CD4-positive, alpha-beta memory T cell (primary cell): ENCODE measurements around the gene ATP10A. TPM values are rescaled to one million over a fixed set of nuclear protein-coding genes. Genes with fewer than 3 reads are reported as not detected.
"Not testable (repeated sequence)": the region's sequence is repeated elsewhere in the genome, so short reads cannot be mapped to it uniquely, and the experiment has no call there.

Source experiments
- CTCF ChIA-PET: fragments of 350-600 bp; sonication (Branson Sonifier 250); formaldehyde crosslinking; loops from one replicate; lab custom pipeline; 2021; ENCODE audit warnings: inconsistent platforms; ENCODE audit not compliant: partially characterized antibody; lab: Charles Lee
- POLR2A ChIA-PET: fragments of 350-600 bp; sonication (Branson Sonifier 250); formaldehyde crosslinking; loops from one replicate; lab custom pipeline; 2021; ENCODE audit not compliant: partially characterized antibody; lab: Charles Lee
- DNase-seq, 5 donors: peaks; one replicate each; pipeline versions ENCODE4 v3.0.0 to v3.0.0-alpha.2; 2020 to 2022; ENCODE audit warnings: mixed read lengths in 1 of 5
- H3K27ac ChIP-seq: one replicate; pipeline ENCODE4 v1.7.0; 2013; ENCODE audit warnings: low read depth, low read length
- H3K27me3 ChIP-seq: 2 replicates; pipeline ENCODE4 v1.7.0; 2013; ENCODE audit warnings: mild to moderate bottlenecking, low read length, moderate library complexity; ENCODE audit not compliant: insufficient read depth
- H3K36me3 ChIP-seq: 2 replicates; pipeline ENCODE4 v1.7.0; 2013; ENCODE audit warnings: mild to moderate bottlenecking, low read length, moderate library complexity; ENCODE audit not compliant: insufficient read depth
- H3K4me1 ChIP-seq: 2 replicates; pipeline ENCODE4 v1.7.0; 2013; ENCODE audit warnings: mild to moderate bottlenecking, low read length, moderate library complexity; ENCODE audit not compliant: insufficient read depth
- H3K4me3 ChIP-seq, 2 donors: one replicate each; pipeline ENCODE4 v1.7.0; 2013; ENCODE audit warnings: low read length in 2 of 2, mild to moderate bottlenecking in 1 of 2
- H3K9me3 ChIP-seq, 2 donors: one replicate each; pipeline ENCODE4 v1.7.0; 2013; ENCODE audit warnings: low read length in 2 of 2, control low read depth in 1 of 2; ENCODE audit not compliant: control insufficient read depth in 1 of 2
- H3K27ac Mint-ChIP-seq, 7 donors: one replicate each; pipeline ENCODE4 v1.8.0; 2020 to 2021; ENCODE audit warnings: mixed read lengths in 7 of 7, mild to moderate bottlenecking in 6 of 7, inconsistent platforms in 3 of 7, moderate library complexity in 3 of 7
- H3K27me3 Mint-ChIP-seq, 2 donors: one replicate each; pipeline ENCODE4 v1.8.0; 2020 to 2021; ENCODE audit warnings: mixed read lengths in 2 of 2
- H3K36me3 Mint-ChIP-seq, 2 donors: one replicate each; pipeline ENCODE4 v1.8.0; 2020 to 2021; ENCODE audit warnings: mixed read lengths in 2 of 2, inconsistent platforms in 1 of 2, mild to moderate bottlenecking in 1 of 2
- H3K4me1 Mint-ChIP-seq, 4 donors: one replicate each; pipeline ENCODE4 v1.8.0; 2020 to 2021; ENCODE audit warnings: mixed read lengths in 4 of 4, mild to moderate bottlenecking in 1 of 4
- H3K4me3 Mint-ChIP-seq, 8 donors: one replicate each; pipeline ENCODE4 v1.8.0; 2020 to 2021; ENCODE audit warnings: mixed read lengths in 8 of 8, mild to moderate bottlenecking in 7 of 8, moderate library complexity in 6 of 8, inconsistent platforms in 3 of 8
- H3K9me3 Mint-ChIP-seq, 8 donors: one replicate each; pipeline ENCODE4 v1.8.0; 2020 to 2021; ENCODE audit warnings: mixed read lengths in 8 of 8, mild to moderate bottlenecking in 5 of 8, inconsistent platforms in 3 of 8, moderate library complexity in 1 of 8
- intact Hi-C: fragments of 100-400 bp; cut with micrococcal nuclease; formaldehyde crosslinking; loops from one replicate; pipeline ENCODE4 v1.15.1; 2023
- polyA plus RNA-seq, 2 donors: library from polyadenylated mRNA; unstranded; fragments of 300-500 nt; fragmentation: Illumina TruSeq; gene quantifications; one replicate each; pipeline ENCODE4 v1.2.3, GENCODE V29; 2021
- total RNA-seq, 2 experiments: library from RNA; stranded (reverse); gene quantifications; one replicate each; pipeline ENCODE4 v1.2.3, GENCODE V29; 2021

ATP10A gene
- total and polyA plus RNA-seq, 4 experiments from 2014 or later: 2.7 to 51.1 (median 29.7) TPM

GRCh38 chr15:25643120-25643519 is 220.0 kb downstream of the ATP10A start:
- H3K27me3 Mint-ChIP-seq: peaks cover 9 to 16% of the 10 kb centered on the region in 2 donors
- H3K27me3 ChIP-seq: peaks cover 3% of the 10 kb centered on the region

DNA sequence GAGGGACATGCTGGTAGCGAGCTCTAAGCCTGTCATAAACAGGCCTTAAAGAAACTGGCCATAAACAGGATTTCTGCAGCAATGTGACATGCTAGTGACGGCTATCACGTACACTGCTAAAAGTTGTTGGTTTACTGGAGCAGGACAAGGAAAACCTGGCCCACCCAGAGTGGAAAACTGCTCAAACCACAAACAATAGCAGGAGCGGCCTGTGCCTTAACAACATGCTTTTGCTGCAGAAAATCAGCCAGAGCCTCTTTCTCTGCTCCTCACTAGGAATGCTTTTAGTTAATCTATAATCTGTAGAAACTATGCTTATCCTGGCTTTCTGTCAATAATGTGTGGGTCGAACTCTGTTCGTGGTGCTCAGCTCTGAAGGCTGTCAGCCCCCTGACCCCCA is 221.4 kb downstream of the ATP10A start:
- no peaks in the 10 kb centered on the region for H3K4me1 Mint-ChIP-seq
- H3K4me3 Mint-ChIP-seq: no peak overlapping the region
- no peaks in the 10 kb centered on the region for H3K36me3 Mint-ChIP-seq
- Histone ChIP-seq H3K4me3 (no peak overlapping the region), H3K9me3 (no peaks in the 10 kb centered on the region), H3K36me3 (no peaks in the 10 kb centered on the region), H3K27me3 (no peaks in the 10 kb centered on the region), H3K4me1 (no peaks in the 10 kb centered on the region), H3K27ac (no peak overlapping the region)
- CTCF ChIA-PET: no interaction called here
- H3K27me3 Mint-ChIP-seq: peaks cover 9 to 13% of the 10 kb centered on the region in 2 donors
- POLR2A ChIA-PET: no interaction called here
- no peak overlapping the region for H3K27ac Mint-ChIP-seq
- intact Hi-C loops: no loop called here
- H3K9me3 Mint-ChIP-seq: peaks cover 0 to 1% (median 0%) of the 10 kb centered on the region in 8 donors
- no peak for DNase-seq

More at GRCh38 chr15:25643120-25643519, 220.0 kb downstream of the ATP10A start:
- Mint-ChIP-seq H3K4me3 (no peak overlapping the region), H3K36me3 (no peaks in the 10 kb centered on the region), H3K27ac (no peak overlapping the region), H3K9me3 (no peaks in the 10 kb centered on the region), H3K4me1 (no peaks in the 10 kb centered on the region)
- Histone ChIP-seq H3K4me3 (no peak overlapping the region), H3K27ac (no peak overlapping the region), H3K36me3 (no peaks in the 10 kb centered on the region), H3K9me3 (no peaks in the 10 kb centered on the region), H3K4me1 (no peaks in the 10 kb centered on the region)
- no peak for DNase-seq
- intact Hi-C loops: no loop called here
- CTCF ChIA-PET: no interaction called here
- POLR2A ChIA-PET: no interaction called here

DNA sequence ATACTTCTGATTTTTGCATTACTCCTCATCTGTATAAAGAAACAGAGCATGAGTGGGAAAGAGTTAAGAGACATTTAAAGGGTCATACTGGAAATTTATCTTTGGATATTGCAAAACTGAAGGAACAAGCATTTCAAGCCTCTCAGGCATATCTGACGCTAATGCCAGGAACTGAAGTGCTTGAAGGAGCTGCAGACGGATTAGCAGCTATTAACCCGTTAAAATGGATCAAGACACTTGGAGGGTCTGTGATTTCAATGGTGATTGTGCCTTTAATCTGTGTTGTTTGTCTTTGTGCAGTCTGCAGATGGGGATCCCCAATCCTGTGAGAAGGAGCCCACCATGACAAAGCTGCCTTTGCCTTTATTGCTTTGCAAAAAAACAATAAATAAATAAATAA is 221.8 kb downstream of the ATP10A start:
- H3K4me3 ChIP-seq: no peak overlapping the region
- H3K27me3 Mint-ChIP-seq: peaks cover 10 to 13% of the 10 kb centered on the region in 2 donors
- POLR2A ChIA-PET: no interaction called here
- H3K4me1 ChIP-seq: no peaks in the 10 kb centered on the region
- no peaks in the 10 kb centered on the region for H3K27me3 ChIP-seq
- H3K27ac Mint-ChIP-seq: no peak overlapping the region
- no peaks in the 10 kb centered on the region for H3K9me3 ChIP-seq
- no peak overlapping the region for H3K27ac ChIP-seq
- DNase-seq: no peak
- no peaks in the 10 kb centered on the region for H3K36me3 Mint-ChIP-seq
- intact Hi-C loops: no loop called here
- H3K9me3 Mint-ChIP-seq: peaks cover 0 to 5% (median 0%) of the 10 kb centered on the region in 8 donors
- no peaks in the 10 kb centered on the region for H3K4me1 Mint-ChIP-seq
- CTCF ChIA-PET: no interaction called here
- H3K36me3 ChIP-seq: no peaks in the 10 kb centered on the region
- H3K4me3 Mint-ChIP-seq: no peak overlapping the region

DNA sequence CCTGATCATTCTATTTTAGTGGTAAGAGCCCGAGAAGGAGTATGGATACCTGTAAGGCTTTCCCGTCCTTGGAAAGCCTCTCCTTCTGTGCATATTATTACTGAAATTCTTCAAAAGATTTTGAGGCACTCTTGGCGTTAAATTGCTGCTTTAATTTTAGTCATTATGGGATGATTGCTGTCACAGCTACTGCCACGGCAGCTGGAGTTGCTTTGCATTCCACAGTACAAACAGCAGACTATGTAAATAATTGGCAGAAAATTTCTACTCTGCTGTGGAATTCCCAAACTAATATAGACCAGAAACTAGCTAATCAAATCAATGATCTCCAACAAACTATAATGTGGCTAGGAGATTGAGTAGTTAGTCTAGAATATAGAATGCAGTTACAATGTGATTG is 222.2 kb downstream of the ATP10A start:
- intact Hi-C loops: not testable (repeated sequence)

DNA sequence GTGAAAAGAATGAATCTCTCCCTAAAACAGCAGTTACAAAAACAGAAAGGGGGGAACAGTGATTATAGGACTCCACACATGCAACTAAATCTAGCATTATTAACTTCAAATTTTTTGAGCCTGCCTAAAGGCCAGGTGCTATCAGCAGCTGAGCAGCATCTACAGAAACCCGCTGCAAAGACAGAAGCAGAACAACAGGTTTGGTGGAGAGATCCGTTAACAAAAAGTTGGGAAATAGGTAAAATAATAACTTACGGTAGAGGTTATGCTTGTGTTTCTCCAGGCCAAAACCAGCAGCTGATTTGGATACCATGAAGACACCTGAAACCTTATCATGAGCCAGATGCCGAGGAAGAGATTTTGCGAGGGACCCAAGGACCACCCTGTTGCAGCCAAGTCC is 222.7 kb downstream of the ATP10A start:
- Histone ChIP-seq H3K36me3 (no peaks in the 10 kb centered on the region), H3K27ac (no peak overlapping the region), H3K9me3 (no peaks in the 10 kb centered on the region), H3K27me3 (no peaks in the 10 kb centered on the region), H3K4me1 (no peaks in the 10 kb centered on the region), H3K4me3 (no peak overlapping the region)
- peaks cover 0 to 5% (median 0%) of the 10 kb centered on the region in 8 donors for H3K9me3 Mint-ChIP-seq
- no peak overlapping the region for H3K27ac Mint-ChIP-seq
- ChIA-PET CTCF (no interaction called here), POLR2A (no interaction called here)
- DNase-seq: no peak
- no peak overlapping the region for H3K4me3 Mint-ChIP-seq
- H3K36me3 Mint-ChIP-seq: no peaks in the 10 kb centered on the region
- peaks cover 10 to 13% of the 10 kb centered on the region in 2 donors for H3K27me3 Mint-ChIP-seq
- intact Hi-C loops: no loop called here
- no peaks in the 10 kb centered on the region for H3K4me1 Mint-ChIP-seq

More for the DNA sequence above, 222.2 kb downstream of the ATP10A start:
- H3K36me3 Mint-ChIP-seq, H3K27ac Mint-ChIP-seq, H3K4me1 ChIP-seq, H3K9me3 Mint-ChIP-seq, CTCF ChIA-PET, H3K36me3 ChIP-seq, H3K4me3 ChIP-seq, H3K9me3 ChIP-seq, H3K27ac ChIP-seq, POLR2A ChIA-PET, H3K27me3 ChIP-seq, H3K4me1 Mint-ChIP-seq, H3K4me3 Mint-ChIP-seq, DNase-seq: not testable (repeated sequence)
- peaks cover 10 to 13% of the 10 kb centered on the region in 2 donors for H3K27me3 Mint-ChIP-seq

DNA sequence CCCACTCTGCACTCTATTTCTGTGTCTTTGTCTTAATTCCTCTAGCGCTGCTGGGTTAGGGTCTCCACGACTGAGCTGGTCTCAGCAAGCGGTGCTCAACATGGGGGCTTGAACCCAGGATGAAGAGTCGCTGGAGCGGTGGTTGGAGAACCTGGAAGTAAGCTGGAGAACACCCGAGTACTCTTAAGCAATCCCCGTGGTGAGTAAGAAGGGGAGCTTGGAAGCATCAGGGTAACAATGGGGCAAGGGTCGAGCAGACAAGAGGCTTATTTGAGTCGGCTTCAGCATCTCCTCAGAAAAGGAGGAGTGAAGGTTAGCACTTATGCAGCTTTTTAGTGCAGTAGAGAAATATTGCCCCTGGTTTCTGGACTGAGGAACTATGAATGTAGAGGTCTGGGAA is 226.6 kb downstream of the ATP10A start:
- H3K9me3 Mint-ChIP-seq, H3K27ac ChIP-seq, H3K4me1 ChIP-seq, intact Hi-C loops, H3K27ac Mint-ChIP-seq, H3K36me3 ChIP-seq, H3K4me3 ChIP-seq, CTCF ChIA-PET, H3K4me3 Mint-ChIP-seq, H3K9me3 ChIP-seq, H3K27me3 Mint-ChIP-seq, DNase-seq, H3K4me1 Mint-ChIP-seq, POLR2A ChIA-PET, H3K36me3 Mint-ChIP-seq, H3K27me3 ChIP-seq: not testable (repeated sequence)

DNA sequence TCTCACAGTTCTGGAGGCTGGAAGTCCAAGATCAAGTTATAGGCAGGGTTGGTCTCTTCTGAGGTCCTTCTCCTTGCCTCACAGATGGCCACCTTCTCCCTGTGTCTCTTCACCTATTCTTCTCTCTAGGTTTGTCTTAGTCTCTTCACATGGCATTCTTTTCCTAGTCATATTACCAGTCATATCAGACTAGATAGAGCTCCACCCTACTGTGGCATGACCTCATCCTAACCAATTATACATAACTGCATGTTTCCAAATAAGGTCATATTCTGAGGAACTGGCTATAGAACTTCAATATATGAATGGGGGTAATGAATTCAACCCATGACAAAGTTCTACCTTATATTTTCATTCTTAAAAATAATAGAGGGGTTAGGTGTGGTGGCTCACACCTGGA is 227.9 kb downstream of the ATP10A start:
- Mint-ChIP-seq H3K27me3 (peaks cover 5% of the 10 kb centered on the region in 2 donors), H3K4me1 (no peaks in the 10 kb centered on the region), H3K9me3 (peaks cover 0 to 5% (median 0%) of the 10 kb centered on the region in 8 donors), H3K36me3 (no peaks in the 10 kb centered on the region), H3K27ac (no peak overlapping the region), H3K4me3 (no peak overlapping the region)
- DNase-seq: no peak
- POLR2A ChIA-PET: no interaction called here
- Histone ChIP-seq H3K27ac (no peak overlapping the region), H3K4me1 (no peaks in the 10 kb centered on the region), H3K36me3 (no peaks in the 10 kb centered on the region), H3K27me3 (no peaks in the 10 kb centered on the region), H3K9me3 (no peaks in the 10 kb centered on the region), H3K4me3 (no peak overlapping the region)
- CTCF ChIA-PET: no interaction called here
- intact Hi-C loops: no loop called here

- H3K4me1 ChIP-seq: no peaks in the 10 kb centered on the region
- no peaks in the 10 kb centered on the region for H3K27me3 ChIP-seq
- no peaks in the 10 kb centered on the region for H3K9me3 ChIP-seq
- intact Hi-C loops: no loop called here
- H3K4me3 ChIP-seq: no peak overlapping the region
- no peaks in the 10 kb centered on the region for H3K36me3 Mint-ChIP-seq
- H3K4me1 Mint-ChIP-seq: no peaks in the 10 kb centered on the region
- peaks cover 4 to 6% of the 10 kb centered on the region in 2 donors for H3K27me3 Mint-ChIP-seq
- POLR2A ChIA-PET: no interaction called here
- no peak for DNase-seq
- H3K9me3 Mint-ChIP-seq: peaks cover 0 to 8% (median 0%) of the 10 kb centered on the region in 8 donors
- no peaks in the 10 kb centered on the region for H3K36me3 ChIP-seq
- no peak overlapping the region for H3K27ac Mint-ChIP-seq
- no peak overlapping the region for H3K27ac ChIP-seq
- no peak overlapping the region for H3K4me3 Mint-ChIP-seq
- CTCF ChIA-PET: no interaction called here
These were observed 229.3 kb downstream of the ATP10A start for GRCh38 chr15:25633862-25634261.
